Muscle of leg (tissue), 11 donors: ENCODE results near the gene GPR31. TPM values are rescaled to one million over a fixed set of nuclear protein-coding genes. Genes with fewer than 3 reads are reported as not detected.
A peak's percentile ranks its signal among the peaks of the same experiment; 100 is the strongest.
"Not testable (repeated sequence)": the region's sequence is repeated elsewhere in the genome, so short reads cannot be mapped to it uniquely, and the experiment has no call there.

Experiments
- DNase-seq: peaks from one replicate; pipeline ENCODE4 v3.0.0; 2013
- H3K27ac ChIP-seq: one replicate; pipeline ENCODE4 v1.5.1; 2013; ENCODE audit warnings: mild to moderate bottlenecking, low read length, control low read depth
- H3K27me3 ChIP-seq: one replicate; pipeline ENCODE4 v1.6.1; 2013; ENCODE audit warnings: low read length; ENCODE audit not compliant: control insufficient read depth, insufficient read depth
- H3K36me3 ChIP-seq: one replicate; pipeline ENCODE4 v1.6.1; 2013; ENCODE audit warnings: low read length; ENCODE audit not compliant: control insufficient read depth, insufficient read depth
- H3K4me1 ChIP-seq: one replicate; pipeline ENCODE4 v1.6.1; 2013; ENCODE audit warnings: low read length; ENCODE audit not compliant: control insufficient read depth, insufficient read depth
- H3K4me3 ChIP-seq: one replicate; pipeline ENCODE4 v1.5.1; 2013; ENCODE audit warnings: low read length, control low read depth
- H3K9me3 ChIP-seq: replicated peaks from 2 replicates; pipeline ENCODE4 v1.6.1; 2013; ENCODE audit warnings: low read depth, low read length; ENCODE audit not compliant: control insufficient read depth
- WGBS: methylation state at CpG from one replicate; pipeline ENCODE4 v1.1.5; 2013; ENCODE audit warnings: missing lambda C conversion rate; ENCODE audit not compliant: insufficient coverage; 5-methylcytosine and 5-hydroxymethylcytosine counted together
- polyA plus RNA-seq, 8 donors: library from polyadenylated mRNA; unstranded; fragments of 120-200 nt; gene quantifications; one replicate each; pipeline versions ENCODE4 v1.2.1 to v1.2.3, GENCODE V29; 2013; ENCODE audit warnings: inconsistent platforms in 1 of 8, low replicate concordance in 1 of 8; ENCODE audit not compliant: insufficient read length in 8 of 8, insufficient read depth in 1 of 8
- total RNA-seq: library from RNA; stranded (reverse); fragments of 120-200 nt; gene quantifications from one replicate; pipeline ENCODE4 v1.2.4, GENCODE V29; 2013

The GPR31 gene
- total and polyA plus RNA-seq, 9 donors, result not detected

- H3K4me3 ChIP-seq, DNase-seq: not testable (repeated sequence)
- no CpG with 5 or more reads among the region's 10 CpGs for WGBS
Measured at GRCh38 chr6:167167699-167168098, 9.9 kb upstream of the GPR31 start.

GRCh38 chr6:167165858-167166471 is 8.2 kb upstream of the GPR31 start:
- H3K4me1 ChIP-seq, result no peaks in the 10 kb centered on the region
- peaks cover 6% of the 10 kb centered on the region for H3K27me3 ChIP-seq
- H3K4me3 ChIP-seq, result no peak overlapping the region
- WGBS, result no CpG with 5 or more reads among the region's 2 CpGs
- DNase-seq, result no peak
- no peaks in the 10 kb centered on the region for H3K9me3 ChIP-seq
- no peaks in the 10 kb centered on the region for H3K36me3 ChIP-seq
- no peak overlapping the region for H3K27ac ChIP-seq

More at GRCh38 chr6:167167699-167168098, 9.9 kb upstream of the GPR31 start:
- not testable (repeated sequence) for H3K9me3 ChIP-seq, H3K4me1 ChIP-seq, H3K27me3 ChIP-seq, H3K36me3 ChIP-seq, H3K27ac ChIP-seq

- H3K27me3 ChIP-seq, result peaks cover 6% of the 10 kb centered on the region
- no peaks in the 10 kb centered on the region for H3K9me3 ChIP-seq
- WGBS, result 40% methylated on average over 1 of the region's 3 CpGs
- H3K27ac ChIP-seq, result no peak overlapping the region
- H3K4me1 ChIP-seq, result no peaks in the 10 kb centered on the region
- no peak overlapping the region for H3K4me3 ChIP-seq
- no peak for DNase-seq
- no peaks in the 10 kb centered on the region for H3K36me3 ChIP-seq
Measured at GRCh38 chr6:167164261-167164660, 6.5 kb upstream of the GPR31 start.

GRCh38 chr6:167163476-167164011 is 5.8 kb upstream of the GPR31 start:
- WGBS, result 54% methylated on average over 6 of the region's 9 CpGs
- no peaks in the 10 kb centered on the region for H3K36me3 ChIP-seq
- no peak overlapping the region for H3K27ac ChIP-seq
- no peak for DNase-seq
- H3K27me3 ChIP-seq, result peaks cover 6% of the 10 kb centered on the region
- no peaks in the 10 kb centered on the region for H3K4me1 ChIP-seq
- H3K9me3 ChIP-seq, result no peaks in the 10 kb centered on the region
- H3K4me3 ChIP-seq, result no peak overlapping the region

- no peaks in the 10 kb centered on the region for H3K36me3 ChIP-seq
- no peak overlapping the region for H3K27ac ChIP-seq
- DNase-seq, result no peak
- no peak overlapping the region for H3K4me3 ChIP-seq
- H3K4me1 ChIP-seq, result no peaks in the 10 kb centered on the region
- peaks cover 6% of the 10 kb centered on the region for H3K27me3 ChIP-seq
- 72% methylated on average over 12 of the region's 12 CpGs for WGBS
- H3K9me3 ChIP-seq, result no peaks in the 10 kb centered on the region
Measured at GRCh38 chr6:167162591-167162990, 4.8 kb upstream of the GPR31 start.

GRCh38 chr6:167161851-167162467 is 4.2 kb upstream of the GPR31 start:
- no peaks in the 10 kb centered on the region for H3K9me3 ChIP-seq
- H3K27ac ChIP-seq, result no peak overlapping the region
- no peaks in the 10 kb centered on the region for H3K36me3 ChIP-seq
- 97% methylated on average over 5 of the region's 5 CpGs for WGBS
- peaks cover 6% of the 10 kb centered on the region for H3K27me3 ChIP-seq
- DNase-seq, result no peak
- no peak overlapping the region for H3K4me3 ChIP-seq
- H3K4me1 ChIP-seq, result no peaks in the 10 kb centered on the region

GRCh38 chr6:167157414-167157813 is 366 bp downstream of the GPR31 start:
- Histone ChIP-seq H3K4me1 (peaks cover 6% of the 10 kb centered on the region), H3K27me3 (peaks cover 4% of the 10 kb centered on the region)
- 88% methylated on average over 19 of the region's 19 CpGs for WGBS

GRCh38 chr6:167154895-167155294 is 2.9 kb downstream of the GPR31 start:
- Histone ChIP-seq H3K4me3 (no peak overlapping the region), H3K27ac (no peak overlapping the region)
- WGBS, result no CpG with 5 or more reads among the region's 2 CpGs

More at GRCh38 chr6:167157414-167157813, 366 bp downstream of the GPR31 start:
- Histone ChIP-seq H3K9me3 (no peaks in the 10 kb centered on the region), H3K36me3 (no peaks in the 10 kb centered on the region), H3K4me3 (no peak overlapping the region), H3K27ac (no peak overlapping the region)
- DNase-seq, result no peak

GRCh38 chr6:167154291-167154690 is 3.5 kb downstream of the GPR31 start:
- H3K9me3 ChIP-seq, result no peaks in the 10 kb centered on the region
- WGBS, result 84% methylated on average over 9 of the region's 9 CpGs
- no peak for DNase-seq
- no peak overlapping the region for H3K4me3 ChIP-seq
- H3K4me1 ChIP-seq, result peaks cover 6% of the 10 kb centered on the region
- H3K27me3 ChIP-seq, result peaks cover 2% of the 10 kb centered on the region
- no peaks in the 10 kb centered on the region for H3K36me3 ChIP-seq
- no peak overlapping the region for H3K27ac ChIP-seq

More at GRCh38 chr6:167154895-167155294, 2.9 kb downstream of the GPR31 start:
- peaks cover 6% of the 10 kb centered on the region for H3K4me1 ChIP-seq
- H3K36me3 ChIP-seq, result no peaks in the 10 kb centered on the region
- peaks cover 2% of the 10 kb centered on the region for H3K27me3 ChIP-seq
- no peak for DNase-seq
- no peaks in the 10 kb centered on the region for H3K9me3 ChIP-seq

- H3K27ac ChIP-seq, result no peak overlapping the region
- H3K9me3 ChIP-seq, result no peaks in the 10 kb centered on the region
- peaks cover 6% of the 10 kb centered on the region for H3K4me1 ChIP-seq
- H3K36me3 ChIP-seq, result no peaks in the 10 kb centered on the region
- H3K27me3 ChIP-seq, result peaks cover 2% of the 10 kb centered on the region
- WGBS, result 31% methylated on average over 5 of the region's 13 CpGs
- no peak overlapping the region for H3K4me3 ChIP-seq
- peak; percentile 47 for DNase-seq
Measured at GRCh38 chr6:167153521-167153959, 4.2 kb downstream of the GPR31 start.
